CD14-positive monocyte (primary cell): ENCODE data around the gene WDR62. TPM values are rescaled to one million over a fixed set of nuclear protein-coding genes. Genes with fewer than 3 reads are reported as not detected.

Source experiments
- DNase-seq, 3 donors: peaks; one replicate each; pipeline ENCODE4 v3.0.0-alpha.2; 2011 to 2022
- H2AFZ ChIP-seq: 2 replicates; pipeline ENCODE4 v1.6.0; 2012; ENCODE audit warnings: mild to moderate bottlenecking, low read depth, low read length, inconsistent platforms; ENCODE audit not compliant: insufficient read depth, poor library complexity, severe bottlenecking
- H3K27ac ChIP-seq, 2 donors: 1 replicate in 1 of 2; 2 replicates in 1 of 2; pipeline ENCODE4 v1.5.1; 2012 to 2013; ENCODE audit warnings: low read length in 2 of 2, control low read depth in 1 of 2, inconsistent platforms in 1 of 2, low read depth in 1 of 2, mild to moderate bottlenecking in 1 of 2
- H3K27me3 ChIP-seq, 2 donors: one replicate each; pipeline versions ENCODE4 v1.6.0 to v1.6.1; 2011 to 2013; ENCODE audit warnings: low read length in 2 of 2; ENCODE audit not compliant: control insufficient read depth in 2 of 2, insufficient read depth in 2 of 2
- H3K36me3 ChIP-seq, 2 donors: replicated peaks in 1 of 2; 1 replicate in 1 of 2; 2 replicates in 1 of 2; pipeline versions ENCODE4 v1.5.1 to v1.6.1; 2012 to 2013; ENCODE audit warnings: low read length in 2 of 2, control low read depth in 1 of 2, inconsistent platforms in 1 of 2, mild to moderate bottlenecking in 1 of 2; ENCODE audit not compliant: insufficient read depth in 2 of 2, control insufficient read depth in 1 of 2
- H3K4me1 ChIP-seq, 2 donors: 1 replicate in 1 of 2; 2 replicates in 1 of 2; pipeline versions ENCODE4 v1.5.1 to v1.6.1; 2012 to 2013; ENCODE audit warnings: low read length in 2 of 2, control low read depth in 1 of 2, inconsistent platforms in 1 of 2, mild to moderate bottlenecking in 1 of 2, moderate library complexity in 1 of 2; ENCODE audit not compliant: insufficient read depth in 2 of 2, control insufficient read depth in 1 of 2
- H3K4me2 ChIP-seq: replicated peaks from 2 replicates; pipeline ENCODE3; 2012; ENCODE audit warnings: low read length, moderate library complexity, mild to moderate bottlenecking; ENCODE audit not compliant: poor library complexity, severe bottlenecking; ENCODE audit errors: extremely low read depth
- H3K4me3 ChIP-seq, 3 experiments: fragments of 200-600 bp in 1 of 3; sonication (generic) in 1 of 3; replicated peaks in 1 of 3; 1 replicate in 2 of 3; 2 replicates in 1 of 3; pipeline ENCODE4 v1.5.1; 2011 to 2013; ENCODE audit warnings: low read length in 3 of 3, mild to moderate bottlenecking in 3 of 3, control low read depth in 2 of 3, low read depth in 2 of 3, inconsistent platforms in 1 of 3, moderate library complexity in 1 of 3
- H3K79me2 ChIP-seq: 2 replicates; pipeline ENCODE4 v1.6.0; 2012; ENCODE audit warnings: mild to moderate bottlenecking, control low read depth, inconsistent platforms, low read length, moderate library complexity; ENCODE audit not compliant: insufficient read depth
- H3K9ac ChIP-seq: 2 replicates; pipeline ENCODE4 v1.6.0; 2017; ENCODE audit warnings: low read length, mild to moderate bottlenecking; ENCODE audit not compliant: insufficient read depth, poor library complexity, severe bottlenecking
- H3K9me3 ChIP-seq, 2 donors: replicated peaks in 1 of 2; 1 replicate in 1 of 2; 2 replicates in 1 of 2; pipeline versions ENCODE4 v1.5.1 to v1.6.1; 2012 to 2013; ENCODE audit warnings: low read length in 2 of 2, control low read depth in 1 of 2; ENCODE audit not compliant: control insufficient read depth in 1 of 2, insufficient read depth in 1 of 2
- H4K20me1 ChIP-seq: 2 replicates; pipeline ENCODE4 v1.6.0; 2012; ENCODE audit warnings: mild to moderate bottlenecking, low read length, control low read depth, moderate library complexity; ENCODE audit not compliant: insufficient read depth
- H3K27ac Mint-ChIP-seq, 7 donors: one replicate each; pipeline ENCODE4 v1.8.0; 2020; ENCODE audit warnings: mild to moderate bottlenecking in 7 of 7, mixed read lengths in 7 of 7, moderate library complexity in 6 of 7, inconsistent platforms in 2 of 7
- H3K27me3 Mint-ChIP-seq, 3 donors: one replicate each; pipeline ENCODE4 v1.8.0; 2021 to 2022; ENCODE audit warnings: low read depth in 3 of 3, mild to moderate bottlenecking in 3 of 3, mixed read lengths in 3 of 3, moderate library complexity in 3 of 3, inconsistent platforms in 1 of 3
- H3K36me3 Mint-ChIP-seq, 2 donors: one replicate each; pipeline ENCODE4 v1.8.0; 2020; ENCODE audit warnings: mixed read lengths in 2 of 2, inconsistent platforms in 1 of 2, mild to moderate bottlenecking in 1 of 2
- H3K4me1 Mint-ChIP-seq: one replicate; pipeline ENCODE4 v1.8.0; 2020; ENCODE audit warnings: mild to moderate bottlenecking, mixed read lengths
- H3K4me3 Mint-ChIP-seq, 2 donors: one replicate each; pipeline ENCODE4 v1.8.0; 2020; ENCODE audit warnings: mild to moderate bottlenecking in 2 of 2, mixed read lengths in 2 of 2, moderate library complexity in 1 of 2
- H3K9me3 Mint-ChIP-seq, 7 donors: one replicate each; pipeline ENCODE4 v1.8.0; 2020 to 2022; ENCODE audit warnings: mixed read lengths in 7 of 7, mild to moderate bottlenecking in 6 of 7, moderate library complexity in 6 of 7, inconsistent platforms in 2 of 7
- CTCF ChIP-seq: fragments of 200-600 bp; IDR thresholded peaks from one replicate; pipeline ENCODE4 v1.8.0; 2022; ENCODE audit warnings: antibody characterized with exemption, mild to moderate bottlenecking
- WGBS: methylation state at CpG from one replicate; pipeline ENCODE4 v1.1.5; 2013; ENCODE audit warnings: missing lambda C conversion rate; ENCODE audit not compliant: insufficient coverage; 5-methylcytosine and 5-hydroxymethylcytosine counted together
- intact Hi-C, 2 donors: fragments of 100-400 bp; cut with micrococcal nuclease; formaldehyde crosslinking; loops; one replicate each; pipeline versions ENCODE4 v1.15.0 to v1.15.1; 2023
- polyA plus RNA-seq, 3 donors: library from polyadenylated mRNA; depleted of rRNA in 1 of 3; unstranded in 2 of 3; stranded (reverse) in 1 of 3; fragments of 300-500 nt in 2 of 3; fragments of >200 nt in 1 of 3; fragmentation: Illumina TruSeq in 2 of 3; gene quantifications; 1 replicate in 2 of 3; 2 replicates in 1 of 3; pipeline ENCODE4 v1.2.3, GENCODE V29; 2012 to 2021

WDR62 gene
- polyA plus RNA-seq, 3 donors = 0.05 to 0.88 TPM; not detected in 1

GRCh38 chr19:36120092-36120983, 65.6 kb downstream of the WDR62 start:
- peaks cover 13% of the 10 kb centered on the region for H3K4me1 Mint-ChIP-seq
- H3K27ac Mint-ChIP-seq = peak overlapping the region in 1 of 7 donors; percentile 25
- H3K9me3 ChIP-seq = no peaks in the 10 kb centered on the region
- H4K20me1 ChIP-seq = peaks cover 7% of the 10 kb centered on the region
- H3K4me3 ChIP-seq = no peak overlapping the region
- H3K79me2 ChIP-seq = peaks cover 19% of the 10 kb centered on the region
- H3K36me3 Mint-ChIP-seq = peaks cover 72 to 85% of the 10 kb centered on the region in 2 donors
- no peaks in the 10 kb centered on the region for H3K27me3 ChIP-seq
- H3K27me3 Mint-ChIP-seq = peaks cover 0 to 1% (median 0%) of the 10 kb centered on the region in 3 donors
- no peak overlapping the region for H3K4me2 ChIP-seq
- H3K4me3 Mint-ChIP-seq = no peak overlapping the region
- 96% methylated on average over 19 of the region's 26 CpGs for WGBS
- H3K36me3 ChIP-seq = peaks cover 46 to 76% of the 10 kb centered on the region in 2 donors
- no peak overlapping the region for H2AFZ ChIP-seq
- no peak for DNase-seq
- no peak for TF ChIP-seq CTCF
- no peak overlapping the region for H3K9ac ChIP-seq
- H3K4me1 ChIP-seq = peaks cover 9 to 16% of the 10 kb centered on the region in 2 donors
- intact Hi-C loops = no loop called here
- no peak overlapping the region for H3K27ac ChIP-seq
- no peaks in the 10 kb centered on the region for H3K9me3 Mint-ChIP-seq

GRCh38 chr19:36120984-36121358, 66.3 kb downstream of the WDR62 start:
- Mint-ChIP-seq H3K27me3 (peaks cover 0 to 1% (median 0%) of the 10 kb centered on the region in 3 donors), H3K27ac (no peak overlapping the region), H3K4me3 (no peak overlapping the region), H3K4me1 (peaks cover 10% of the 10 kb centered on the region), H3K9me3 (no peaks in the 10 kb centered on the region), H3K36me3 (peaks cover 78 to 92% of the 10 kb centered on the region in 2 donors)
- no peaks in the 10 kb centered on the region for H3K27me3 ChIP-seq
- no peak overlapping the region for H3K4me3 ChIP-seq
- peaks cover 6 to 10% of the 10 kb centered on the region in 2 donors for H3K4me1 ChIP-seq
- no peak overlapping the region for H3K27ac ChIP-seq
- H4K20me1 ChIP-seq = peaks cover 7% of the 10 kb centered on the region
- H2AFZ ChIP-seq = no peak overlapping the region
- no peak for DNase-seq
- peaks cover 53 to 82% of the 10 kb centered on the region in 2 donors for H3K36me3 ChIP-seq
- H3K9ac ChIP-seq = no peak overlapping the region
- H3K9me3 ChIP-seq = no peaks in the 10 kb centered on the region
- no peak overlapping the region for H3K4me2 ChIP-seq
- 99% methylated on average over 17 of the region's 18 CpGs for WGBS
- no peak for TF ChIP-seq CTCF
- intact Hi-C loops = no loop called here
- peaks cover 16% of the 10 kb centered on the region for H3K79me2 ChIP-seq
